Omental fat pad (tissue), 4 donors: ENCODE data around the gene PCNX1. TPM values are rescaled to one million over a fixed set of nuclear protein-coding genes. Genes with fewer than 3 reads are reported as not detected.

Experiments
- ATAC-seq: fragments of 150-250 bp; one replicate; pipeline ENCODE4 v1.9.1; 2016; ENCODE audit warnings: mild to moderate bottlenecking, moderate library complexity; ENCODE audit not compliant: low FRiP score
- DNase-seq: peaks from one replicate; pipeline ENCODE4 v3.0.0-alpha.2; 2019; ENCODE audit warnings: low spot score
- total RNA-seq, 4 donors: library from RNA; depleted of rRNA; stranded (reverse); fragments of >200 nt; gene quantifications; one replicate each; pipeline ENCODE4 v1.1.0, GENCODE V29; 2016
- TF ChIP-seq, protein P1 (sequence below), 3 donors: fragments of 450-650 bp; IDR thresholded peaks; one replicate each; pipeline ENCODE4 v1.5.1; 2016 to 2017; ENCODE audit warnings: antibody characterized with exemption in 3 of 3, mild to moderate bottlenecking in 3 of 3, moderate library complexity in 2 of 3

The PCNX1 gene
- total RNA-seq, 4 donors from 2014 or later, result 56.9 to 98.1 (median 83.3) TPM

DNA sequence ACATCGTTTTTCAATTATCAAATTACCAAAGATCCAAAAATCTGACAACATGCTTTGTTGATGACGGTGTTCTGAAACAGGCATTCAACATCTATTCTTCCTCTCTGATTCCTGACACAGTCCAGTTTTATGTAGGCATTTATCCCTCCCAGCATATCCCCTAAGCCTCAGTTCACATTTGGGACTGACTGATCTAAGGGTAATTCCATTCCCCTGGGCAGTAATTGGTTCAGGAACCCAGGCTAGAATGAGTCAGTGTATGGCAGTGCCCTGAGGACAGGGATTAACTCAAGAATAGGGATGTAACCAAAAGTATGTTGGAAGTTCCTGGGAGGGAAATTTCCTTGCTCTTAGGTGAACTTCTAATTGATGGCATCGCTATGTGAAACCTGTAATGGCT lies 10.3 kb upstream of the PCNX1 start:
- TF ChIP-seq, protein P1, sequence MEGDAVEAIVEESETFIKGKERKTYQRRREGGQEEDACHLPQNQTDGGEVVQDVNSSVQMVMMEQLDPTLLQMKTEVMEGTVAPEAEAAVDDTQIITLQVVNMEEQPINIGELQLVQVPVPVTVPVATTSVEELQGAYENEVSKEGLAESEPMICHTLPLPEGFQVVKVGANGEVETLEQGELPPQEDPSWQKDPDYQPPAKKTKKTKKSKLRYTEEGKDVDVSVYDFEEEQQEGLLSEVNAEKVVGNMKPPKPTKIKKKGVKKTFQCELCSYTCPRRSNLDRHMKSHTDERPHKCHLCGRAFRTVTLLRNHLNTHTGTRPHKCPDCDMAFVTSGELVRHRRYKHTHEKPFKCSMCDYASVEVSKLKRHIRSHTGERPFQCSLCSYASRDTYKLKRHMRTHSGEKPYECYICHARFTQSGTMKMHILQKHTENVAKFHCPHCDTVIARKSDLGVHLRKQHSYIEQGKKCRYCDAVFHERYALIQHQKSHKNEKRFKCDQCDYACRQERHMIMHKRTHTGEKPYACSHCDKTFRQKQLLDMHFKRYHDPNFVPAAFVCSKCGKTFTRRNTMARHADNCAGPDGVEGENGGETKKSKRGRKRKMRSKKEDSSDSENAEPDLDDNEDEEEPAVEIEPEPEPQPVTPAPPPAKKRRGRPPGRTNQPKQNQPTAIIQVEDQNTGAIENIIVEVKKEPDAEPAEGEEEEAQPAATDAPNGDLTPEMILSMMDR (IDR thresholded peaks at IDR 0.05), result no peak

DNA sequence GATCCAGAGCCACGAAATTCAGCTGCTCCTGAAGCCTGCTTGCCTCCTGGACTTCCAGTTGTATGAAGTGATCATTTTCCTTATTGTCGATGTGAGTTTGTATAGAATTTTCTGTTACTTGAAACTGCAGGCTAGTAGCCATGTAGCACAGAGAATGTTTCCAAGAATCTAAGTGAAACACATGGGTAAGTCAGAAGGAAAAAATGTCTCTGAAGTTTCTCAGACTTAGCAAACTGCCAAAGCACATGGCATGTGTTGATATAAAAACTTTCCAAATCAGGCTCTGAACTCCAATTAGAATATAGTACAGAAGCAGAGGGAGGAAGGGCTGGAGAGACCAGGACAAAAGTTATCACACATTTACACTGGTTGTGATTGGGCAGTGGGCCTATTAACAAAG lies 9.8 kb upstream of the PCNX1 start:
- TF ChIP-seq, protein P1 (IDR thresholded peaks at IDR 0.05), result no peak
- ATAC-seq (peak; percentile 76), DNase-seq (no peak)

More for the DNA sequence above, 10.3 kb upstream of the PCNX1 start:
- no peak for ATAC-seq
- no peak for DNase-seq

DNA sequence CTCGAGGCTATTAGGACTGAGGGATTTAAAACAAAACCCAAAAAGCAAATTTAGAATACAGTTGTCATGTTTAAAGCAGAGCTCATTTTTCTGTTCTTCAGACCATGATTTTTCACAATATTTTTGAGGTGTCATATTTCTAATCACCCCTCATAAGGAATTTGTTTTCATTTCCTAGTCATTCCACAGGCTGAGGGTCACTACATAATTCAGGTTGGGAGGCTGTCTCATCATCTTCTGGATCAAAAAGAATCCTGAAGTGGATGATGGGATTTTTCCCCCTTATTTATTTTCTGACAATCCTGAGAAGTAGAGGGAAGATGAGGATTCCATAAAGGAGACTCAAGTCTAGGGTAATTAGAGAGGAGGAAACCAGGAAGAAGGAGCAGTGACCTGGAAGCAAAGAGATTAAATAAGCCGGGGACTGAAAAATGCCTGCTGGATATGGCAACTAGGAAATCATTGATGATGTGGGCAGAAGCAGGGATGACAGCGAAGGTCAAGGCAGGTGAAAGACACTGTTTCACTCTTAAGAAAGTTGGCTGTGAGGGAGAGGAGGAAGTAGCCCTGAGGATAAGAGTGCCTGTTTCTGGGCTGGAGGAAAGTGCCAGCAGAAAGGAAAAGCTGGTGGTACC lies 9.0 kb upstream of the PCNX1 start:
- TF ChIP-seq, protein P1 (IDR thresholded peaks at IDR 0.05), result no peak
- no peak for DNase-seq
- no peak for ATAC-seq

DNA sequence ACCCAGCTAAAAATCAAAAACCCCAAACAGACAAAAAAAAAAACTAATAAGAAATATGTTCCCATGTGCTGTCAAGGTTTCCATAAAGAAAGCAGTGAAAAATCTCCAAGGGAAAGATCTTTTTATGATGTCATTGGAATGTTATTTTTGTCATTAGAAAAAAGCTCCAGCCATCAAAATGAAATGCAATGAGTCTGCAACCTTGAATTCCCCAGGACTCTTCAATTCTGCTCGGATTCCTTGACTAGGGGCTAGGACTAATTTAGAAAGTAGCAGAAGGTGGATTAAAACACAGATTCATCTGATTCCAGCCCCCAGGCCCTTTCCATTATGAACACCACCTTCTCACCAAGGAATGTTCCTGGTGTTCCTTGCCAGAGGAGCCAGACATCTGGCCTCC lies 6.0 kb upstream of the PCNX1 start:
- ATAC-seq (no peak), DNase-seq (no peak)
- TF ChIP-seq, protein P1 (IDR thresholded peaks at IDR 0.05), result no peak

DNA sequence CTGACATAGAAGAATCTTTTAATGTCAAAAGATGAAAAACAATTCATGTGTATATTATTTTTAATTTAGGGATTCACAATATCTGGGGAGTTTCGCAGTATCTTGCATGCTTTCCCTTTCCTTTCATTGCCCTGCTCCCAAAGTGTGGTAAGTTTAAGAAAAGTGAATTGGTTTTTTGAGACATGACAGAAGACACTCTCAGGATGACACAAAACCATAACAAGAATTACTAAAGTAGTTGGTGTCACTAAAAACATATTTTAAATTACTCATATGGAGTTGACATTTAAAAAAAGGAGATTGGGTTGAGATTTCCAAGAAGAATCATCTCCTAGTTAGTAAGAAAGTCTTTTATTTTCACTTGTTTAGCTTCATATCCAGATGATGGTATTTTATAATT lies 5.1 kb upstream of the PCNX1 start:
- DNase-seq (no peak), ATAC-seq (no peak)
- TF ChIP-seq, protein P1 (IDR thresholded peaks at IDR 0.05), result no peak

DNA sequence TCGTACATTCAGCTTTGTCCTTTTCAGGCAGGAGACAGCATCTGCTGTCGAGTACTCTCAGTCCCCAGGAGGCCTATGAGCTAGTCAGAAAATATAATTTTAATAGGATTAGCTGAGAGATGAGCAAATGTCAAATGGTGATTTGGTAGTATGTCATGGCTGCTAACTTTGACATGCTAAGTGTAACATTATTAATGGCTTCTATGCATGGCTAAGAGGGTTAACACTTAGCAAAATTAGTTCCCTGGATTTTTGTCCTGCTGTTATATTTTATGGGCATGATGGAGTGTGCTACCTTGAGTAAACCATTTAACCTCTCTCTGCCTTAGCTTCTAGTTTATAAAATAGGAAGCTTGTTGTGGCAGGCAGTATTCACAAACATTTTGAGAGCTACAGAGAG lies 2.9 kb upstream of the PCNX1 start:
- ATAC-seq (no peak), DNase-seq (no peak)
- TF ChIP-seq, protein P1 (IDR thresholded peaks at IDR 0.05), result no peak

DNA sequence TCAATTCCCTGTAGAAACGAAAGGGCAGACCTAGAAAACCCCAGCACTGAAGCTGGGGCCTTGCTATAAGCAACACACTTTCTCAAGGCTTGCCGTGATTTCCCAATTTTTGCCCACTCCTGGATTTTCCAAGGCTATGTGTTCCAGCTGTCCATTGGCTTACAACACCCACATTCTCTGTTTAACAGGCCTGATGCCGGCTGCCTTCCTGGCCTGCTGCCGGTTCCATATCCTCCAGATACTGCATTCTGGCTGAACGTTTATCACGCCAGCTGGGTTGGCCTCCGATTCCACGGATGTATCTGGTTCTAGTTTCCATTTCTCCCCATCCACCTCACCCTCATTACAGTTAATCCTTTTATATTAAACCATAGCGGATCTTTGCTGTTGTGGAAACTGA lies 2.0 kb upstream of the PCNX1 start:
- DNase-seq (no peak), ATAC-seq (no peak)
- TF ChIP-seq, protein P1 (IDR thresholded peaks at IDR 0.05), result no peak
